A549 (cell line): Measurements from ENCODE around the gene PRXL2B. TPM values are rescaled to one million over a fixed set of nuclear protein-coding genes. Genes with fewer than 3 reads are reported as not detected.

Source experiments
- ATAC-seq, 2 experiments: fragments of 200-7000 bp in 1 of 2; fragments of >200 bp in 1 of 2; cut with Nextera tagmentation in 1 of 2; cut with Tn5 transposase in 1 of 2; 3 replicates each; pipeline versions ENCODE4 v1.8.0 to v1.9.1; 2018 to 2020; ENCODE audit warnings: mild to moderate bottlenecking in 1 of 2, moderate library complexity in 1 of 2
- CTCF ChIA-PET: fragments of 300-600 bp; sonication (Branson Sonifier 250); formaldehyde crosslinking; extraction: SDS; loops from one replicate; lab custom pipeline; 2021; ENCODE audit warnings: antibody characterized with exemption, inconsistent platforms; lab: Yijun Ruan, JAX
- POLR2A ChIA-PET: fragments of 350-600 bp; formaldehyde crosslinking; extraction: SDS; loops from one replicate; lab custom pipeline; 2021; ENCODE audit warnings: antibody characterized with exemption, inconsistent platforms; lab: Yijun Ruan, JAX
- DNase-seq, 2 experiments: peaks; one replicate each; pipeline versions ENCODE4 v3.0.0 to v3.0.0-alpha.2; 2011 to 2016; ENCODE audit warnings: low read depth in 1 of 2, low spot score in 1 of 2
- FAIRE-seq: peaks from 2 replicates; lab custom pipeline; 2011; peaks lifted over from hg19 to GRCh38; lab: Jason Lieb, UNC
- H3K27ac ChIP-seq, 2 experiments: fragments of >200 bp; sonication (Bioruptor Twin); formaldehyde crosslinking; 3 replicates each; pipeline ENCODE4 v1.5.1; 2016 to 2017
- H3K4me1 ChIP-seq: fragments of >200 bp; sonication (Bioruptor Twin); formaldehyde crosslinking; 3 replicates; pipeline ENCODE4 v1.6.1; 2016
- H3K4me2 ChIP-seq: fragments of >200 bp; sonication (Bioruptor Twin); formaldehyde crosslinking; 3 replicates; pipeline ENCODE4 v1.6.1; 2016
- H3K4me3 ChIP-seq: fragments of >200 bp; sonication (Bioruptor Twin); formaldehyde crosslinking; 3 replicates; pipeline ENCODE4 v1.5.1; 2016
- H3K9me3 ChIP-seq: fragments of >200 bp; sonication (Bioruptor Twin); formaldehyde crosslinking; 3 replicates; pipeline ENCODE4 v1.6.1; 2016
- BHLHE40 ChIP-seq: IDR thresholded peaks from 2 replicates; pipeline ENCODE4 v1.6.1; 2012; ENCODE audit warnings: low read depth, low read length, inconsistent platforms
- CBX2 ChIP-seq: fragments of 200-600 bp; sonication (generic); IDR thresholded peaks from 2 replicates; pipeline ENCODE4 v1.6.1; 2016; ENCODE audit warnings: low read depth, mild to moderate bottlenecking, borderline replicate concordance
- CBX8 ChIP-seq: fragments of 200-600 bp; sonication (generic); IDR thresholded peaks from 2 replicates; pipeline ENCODE4 v1.6.1; 2016
- EHF ChIP-seq: fragments of 250-450 bp; sonication (Bioruptor Pico); IDR thresholded peaks from 2 replicates; pipeline ENCODE4 v1.5.0; 2020; ENCODE audit warnings: mild to moderate bottlenecking
- ESRRA ChIP-seq: fragments of 150-350 bp; IDR thresholded peaks from 2 replicates; pipeline ENCODE4 v1.6.1; 2014; ENCODE audit warnings: mild to moderate bottlenecking, low read length, borderline replicate concordance
- FOSL2 ChIP-seq, 2 experiments: fragments of 450-650 bp in 1 of 2; fragments of >200 bp in 1 of 2; sonication (Bioruptor Twin) in 1 of 2; formaldehyde crosslinking; IDR thresholded peaks; 2 replicates each; pipeline versions ENCODE4 v1.5.0 to v1.6.1; 2016 to 2020; ENCODE audit warnings: mild to moderate bottlenecking in 1 of 2, moderate library complexity in 1 of 2
- JUNB ChIP-seq: fragments of >200 bp; sonication (Bioruptor Twin); formaldehyde crosslinking; IDR thresholded peaks from 2 replicates; pipeline ENCODE4 v1.6.1; 2016
- MYC ChIP-seq: IDR thresholded peaks from 2 replicates; pipeline ENCODE4 v1.6.1; 2012; ENCODE audit warnings: mild to moderate bottlenecking, inconsistent platforms, low read length, improper control_type of control experiment, borderline replicate concordance
- POLR2AphosphoS2 ChIP-seq: conservative IDR thresholded peaks from 2 replicates; pipeline ENCODE4 v1.6.1; 2012; ENCODE audit warnings: low read length, improper control_type of control experiment, inconsistent platforms
- RAD21 ChIP-seq, 2 experiments: fragments of >200 bp in 1 of 2; sonication (Bioruptor Twin) in 1 of 2; formaldehyde crosslinking in 1 of 2; IDR thresholded peaks in 1 of 2; conservative IDR thresholded peaks in 1 of 2; 2 replicates in 1 of 2; 3 replicates in 1 of 2; pipeline ENCODE4 v1.6.1; 2012 to 2018; ENCODE audit warnings: inconsistent platforms in 1 of 2
- RFX5 ChIP-seq: fragments of 450-650 bp; IDR thresholded peaks from 2 replicates; pipeline ENCODE4 v1.7.1; 2014; ENCODE audit warnings: antibody characterized with exemption, mild to moderate bottlenecking, moderate library complexity
- RNF2 ChIP-seq: fragments of 200-600 bp; sonication (generic); IDR thresholded peaks from 2 replicates; pipeline ENCODE4 v1.6.1; 2016; ENCODE audit warnings: low read depth, mild to moderate bottlenecking, antibody characterized with exemption, moderate library complexity, borderline replicate concordance
- ZC3H11A ChIP-seq: fragments of 450-650 bp; IDR thresholded peaks from 2 replicates; pipeline ENCODE4 v1.6.1; 2014; ENCODE audit warnings: antibody characterized with exemption, mild to moderate bottlenecking
- ZFP36 ChIP-seq: fragments of 450-650 bp; IDR thresholded peaks from 2 replicates; pipeline ENCODE4 v1.6.1; 2014; ENCODE audit warnings: borderline replicate concordance; ENCODE audit not compliant: partially characterized antibody
- whole genome bisulfite sequencing: methylation state at CpG from one replicate; pipeline ENCODE4 v1.1.6; 2017; ENCODE audit errors: missing lambda C conversion rate; 5-methylcytosine and 5-hydroxymethylcytosine counted together
- polyA plus RNA-seq, 4 experiments: library from polyadenylated mRNA; depleted of rRNA in 3 of 4; stranded (reverse); fragments of >200 nt; fragmentation: RNase III in 1 of 4; extraction: RNeasy Plus Mini Kit Qiagen cat#74134 plus additional on column Dnase treatment in 1 of 4; gene quantifications; 2 replicates in 3 of 4; 3 replicates in 1 of 4; pipeline ENCODE4 v1.2.3, GENCODE V29; 2011 to 2017
- TF ChIP-seq, protein P1 (sequence below): fragments of 150-350 bp; IDR thresholded peaks from 2 replicates; pipeline ENCODE4 v1.6.1; 2014; ENCODE audit warnings: low read depth, mild to moderate bottlenecking, low read length
- TF ChIP-seq, protein P2 (sequence below): IDR thresholded peaks from 2 replicates; pipeline ENCODE4 v1.6.1; 2012
- TF ChIP-seq, protein P3 (sequence below): IDR thresholded peaks from 2 replicates; pipeline ENCODE4 v1.6.1; 2012; ENCODE audit warnings: low read depth, borderline replicate concordance
- TF ChIP-seq, protein P4 (sequence below): fragments of 250-450 bp; sonication (Bioruptor Pico); IDR thresholded peaks from 2 replicates; pipeline ENCODE4 v1.5.0; 2021; ENCODE audit warnings: mild to moderate bottlenecking, moderate library complexity, borderline replicate concordance
- TF ChIP-seq, protein P5 (sequence below): IDR thresholded peaks from 2 replicates; pipeline ENCODE4 v1.6.1; 2012

PRXL2B gene
- polyA plus RNA-seq, 2 of the 4 experiments (the other 2 are of a cell fraction) = 4.4 to 16.4 TPM

DNA sequence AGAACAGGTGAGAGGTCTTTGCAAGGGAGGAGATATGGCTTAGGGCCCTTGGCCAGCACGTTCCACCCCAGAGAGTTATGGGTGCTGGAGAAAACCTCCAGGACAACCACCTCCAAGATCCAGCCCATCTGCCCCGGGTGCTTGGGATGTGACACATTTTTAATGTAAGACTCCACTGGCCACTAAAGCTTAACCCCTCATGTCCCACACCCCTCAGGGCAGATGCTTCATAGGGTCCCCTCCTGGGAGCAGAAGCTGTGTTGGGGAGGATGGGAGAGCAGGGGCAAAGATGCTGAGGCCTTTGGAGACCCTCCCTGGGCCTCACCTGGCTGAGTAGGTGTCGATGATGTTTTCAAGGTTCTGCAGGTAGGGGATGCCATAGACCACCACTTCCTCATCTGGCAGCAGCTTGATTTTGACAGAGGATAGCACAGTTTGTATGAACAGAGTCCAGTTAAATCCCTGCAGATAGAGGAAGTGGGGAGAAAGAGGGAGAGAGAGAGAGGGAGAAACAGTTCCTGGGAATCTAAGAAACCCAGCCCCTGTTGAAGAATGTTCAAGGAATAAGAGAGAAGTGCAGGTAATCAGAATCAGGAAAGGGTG is 11.9 kb downstream of the PRXL2B start:
- Histone ChIP-seq H3K4me1 (no peaks in the 10 kb centered on the region), H3K4me3 (no peak overlapping the region), H3K9me3 (no peaks in the 10 kb centered on the region), H3K27ac (no peak overlapping the region), H3K4me2 (no peak overlapping the region)
- ATAC-seq = no peak
- ChIA-PET POLR2A (no interaction called here), CTCF (no interaction called here)
- TF ChIP-seq MYC = no peak
- peak in 1 of 2 experiments; percentile 6; a peak in 1 of 5 replicates for TF ChIP-seq RAD21 (conservative IDR thresholded peaks at IDR 0.05 in 1 of 2, IDR thresholded peaks at IDR 0.05 in 1 of 2)
- DNase-seq = no peak
- FAIRE-seq = no peak
- 13% methylated on average over 1 of the region's 3 CpGs for WGBS

DNA sequence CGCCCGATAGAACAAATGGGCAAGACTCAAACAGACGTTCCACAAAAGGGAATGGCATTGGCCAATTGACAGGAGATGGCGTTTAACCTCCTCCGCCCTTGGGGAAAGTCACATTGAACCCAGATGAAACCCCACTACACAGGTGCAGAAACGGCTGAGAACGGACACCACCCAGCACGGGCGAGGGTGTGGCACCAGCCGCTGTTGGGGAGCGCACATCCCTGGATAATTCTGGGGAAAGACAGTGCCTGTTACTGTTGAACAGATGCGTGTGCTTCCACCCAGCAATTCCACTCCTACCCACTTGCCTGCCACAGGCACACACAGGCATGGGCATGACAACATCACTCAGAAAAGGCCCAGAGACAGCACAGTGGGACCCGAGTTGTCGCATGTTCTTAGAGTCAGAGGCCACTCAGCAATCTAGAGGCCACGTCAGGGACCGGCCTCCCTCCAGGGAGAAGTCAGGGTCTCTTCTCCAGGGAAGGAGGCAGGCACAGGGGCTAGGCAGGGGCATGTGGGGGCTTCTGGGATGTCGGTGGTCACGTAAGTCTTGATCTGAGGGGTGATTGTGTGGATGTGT is 15.2 kb downstream of the PRXL2B start:
- DNase-seq (no peak), FAIRE-seq (no peak), ATAC-seq (no peak)
- Histone ChIP-seq H3K27ac (no peak overlapping the region), H3K4me1 (no peaks in the 10 kb centered on the region), H3K4me3 (no peak overlapping the region), H3K4me2 (no peak overlapping the region), H3K9me3 (no peaks in the 10 kb centered on the region)
- CTCF ChIA-PET = no interaction called here
- WGBS = 60% methylated on average over 12 of the region's 18 CpGs
- POLR2A ChIA-PET = no interaction called here
- TF ChIP-seq, protein P1, sequence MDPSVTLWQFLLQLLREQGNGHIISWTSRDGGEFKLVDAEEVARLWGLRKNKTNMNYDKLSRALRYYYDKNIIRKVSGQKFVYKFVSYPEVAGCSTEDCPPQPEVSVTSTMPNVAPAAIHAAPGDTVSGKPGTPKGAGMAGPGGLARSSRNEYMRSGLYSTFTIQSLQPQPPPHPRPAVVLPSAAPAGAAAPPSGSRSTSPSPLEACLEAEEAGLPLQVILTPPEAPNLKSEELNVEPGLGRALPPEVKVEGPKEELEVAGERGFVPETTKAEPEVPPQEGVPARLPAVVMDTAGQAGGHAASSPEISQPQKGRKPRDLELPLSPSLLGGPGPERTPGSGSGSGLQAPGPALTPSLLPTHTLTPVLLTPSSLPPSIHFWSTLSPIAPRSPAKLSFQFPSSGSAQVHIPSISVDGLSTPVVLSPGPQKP = no peak
- TF ChIP-seq JUNB (no peak), FOSL2 (IDR thresholded peaks at IDR 0.05) (no peak), FOSL2 (CRISPR knock-in tag; IDR thresholded peaks at IDR 0.05) (no peak), CBX2 (no peak), ZFP36 (no peak), POLR2AphosphoS2 (no peak), CBX8 (no peak), ESRRA (no peak), BHLHE40 (no peak), RNF2 (no peak), RFX5 (no peak), EHF (CRISPR knock-in tag) (no peak), ZC3H11A (no peak)
- TF ChIP-seq, protein P2, sequence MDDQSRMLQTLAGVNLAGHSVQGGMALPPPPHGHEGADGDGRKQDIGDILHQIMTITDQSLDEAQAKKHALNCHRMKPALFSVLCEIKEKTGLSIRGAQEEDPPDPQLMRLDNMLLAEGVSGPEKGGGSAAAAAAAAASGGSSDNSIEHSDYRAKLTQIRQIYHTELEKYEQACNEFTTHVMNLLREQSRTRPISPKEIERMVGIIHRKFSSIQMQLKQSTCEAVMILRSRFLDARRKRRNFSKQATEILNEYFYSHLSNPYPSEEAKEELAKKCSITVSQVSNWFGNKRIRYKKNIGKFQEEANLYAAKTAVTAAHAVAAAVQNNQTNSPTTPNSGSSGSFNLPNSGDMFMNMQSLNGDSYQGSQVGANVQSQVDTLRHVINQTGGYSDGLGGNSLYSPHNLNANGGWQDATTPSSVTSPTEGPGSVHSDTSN = no peak
- TF ChIP-seq, protein P3, sequence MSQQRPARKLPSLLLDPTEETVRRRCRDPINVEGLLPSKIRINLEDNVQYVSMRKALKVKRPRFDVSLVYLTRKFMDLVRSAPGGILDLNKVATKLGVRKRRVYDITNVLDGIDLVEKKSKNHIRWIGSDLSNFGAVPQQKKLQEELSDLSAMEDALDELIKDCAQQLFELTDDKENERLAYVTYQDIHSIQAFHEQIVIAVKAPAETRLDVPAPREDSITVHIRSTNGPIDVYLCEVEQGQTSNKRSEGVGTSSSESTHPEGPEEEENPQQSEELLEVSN = no peak
- TF ChIP-seq, protein P4, sequence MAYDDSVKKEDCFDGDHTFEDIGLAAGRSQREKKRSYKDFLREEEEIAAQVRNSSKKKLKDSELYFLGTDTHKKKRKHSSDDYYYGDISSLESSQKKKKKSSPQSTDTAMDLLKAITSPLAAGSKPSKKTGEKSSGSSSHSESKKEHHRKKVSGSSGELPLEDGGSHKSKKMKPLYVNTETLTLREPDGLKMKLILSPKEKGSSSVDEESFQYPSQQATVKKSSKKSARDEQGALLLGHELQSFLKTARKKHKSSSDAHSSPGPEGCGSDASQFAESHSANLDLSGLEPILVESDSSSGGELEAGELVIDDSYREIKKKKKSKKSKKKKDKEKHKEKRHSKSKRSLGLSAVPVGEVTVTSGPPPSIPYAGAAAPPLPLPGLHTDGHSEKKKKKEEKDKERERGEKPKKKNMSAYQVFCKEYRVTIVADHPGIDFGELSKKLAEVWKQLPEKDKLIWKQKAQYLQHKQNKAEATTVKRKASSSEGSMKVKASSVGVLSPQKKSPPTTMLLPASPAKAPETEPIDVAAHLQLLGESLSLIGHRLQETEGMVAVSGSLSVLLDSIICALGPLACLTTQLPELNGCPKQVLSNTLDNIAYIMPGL (CRISPR knock-in tag) = no peak
- TF ChIP-seq, protein P5, sequence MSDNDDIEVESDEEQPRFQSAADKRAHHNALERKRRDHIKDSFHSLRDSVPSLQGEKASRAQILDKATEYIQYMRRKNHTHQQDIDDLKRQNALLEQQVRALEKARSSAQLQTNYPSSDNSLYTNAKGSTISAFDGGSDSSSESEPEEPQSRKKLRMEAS = no peak
- TF ChIP-seq, all 56 proteins: peak for 0
